COLO668 (cell line): ENCODE results near the gene GCNT2.
"Not testable (repeated sequence)": the region's sequence is repeated elsewhere in the genome, so short reads cannot be mapped to it uniquely, and the experiment has no call there.

Source experiments
- DNase-seq: peaks from one replicate; lab custom pipeline; 2025; ENCODE audit not compliant: unreplicated experiment; lab: John Stamatoyannopoulos, UW

GCNT2 gene

GRCh38 chr6:10599046-10599445 lies 77.9 kb downstream of the GCNT2 start:
- no peak for DNase-seq

GRCh38 chr6:10600681-10601080 lies 79.5 kb downstream of the GCNT2 start:
- DNase-seq, result not testable (repeated sequence)

- no peak for DNase-seq
Measured at GRCh38 chr6:10603219-10603618, 82.1 kb downstream of the GCNT2 start.

GRCh38 chr6:10609038-10609437 lies 87.9 kb downstream of the GCNT2 start:
- DNase-seq, result no peak

GRCh38 chr6:10610289-10610688 lies 89.1 kb downstream of the GCNT2 start:
- no peak for DNase-seq

GRCh38 chr6:10612161-10612560 lies 91.0 kb downstream of the GCNT2 start:
- no peak for DNase-seq

- DNase-seq, result no peak
Measured at GRCh38 chr6:10613077-10613476, 91.9 kb downstream of the GCNT2 start.

GRCh38 chr6:10613723-10614122 lies 92.6 kb downstream of the GCNT2 start:
- no peak for DNase-seq

GRCh38 chr6:10615675-10616074 lies 94.5 kb downstream of the GCNT2 start:
- no peak for DNase-seq

GRCh38 chr6:10616266-10616665 lies 95.1 kb downstream of the GCNT2 start:
- DNase-seq, result not testable (repeated sequence)

- no peak for DNase-seq
Measured at GRCh38 chr6:10617008-10617696, 96.0 kb downstream of the GCNT2 start.

- DNase-seq, result no peak
Measured at GRCh38 chr6:10618409-10618808, 97.3 kb downstream of the GCNT2 start.

- peak; percentile 69 for DNase-seq
Measured at GRCh38 chr6:10621213-10621612, 100.1 kb downstream of the GCNT2 start.

GRCh38 chr6:10621847-10622246 lies 100.7 kb downstream of the GCNT2 start:
- DNase-seq, result no peak

- no peak for DNase-seq
Measured at GRCh38 chr6:10624836-10625235, 103.7 kb downstream of the GCNT2 start.

GRCh38 chr6:10626154-10626741 lies 105.1 kb downstream of the GCNT2 start:
- no peak for DNase-seq

GRCh38 chr6:10627800-10628199 lies 106.6 kb downstream of the GCNT2 start:
- no peak for DNase-seq

- DNase-seq, result no peak
Measured at GRCh38 chr6:10630178-10630577, 109.0 kb downstream of the GCNT2 start.

GRCh38 chr6:10633216-10633615 lies 112.1 kb downstream of the GCNT2 start:
- DNase-seq, result no peak

- DNase-seq, result no peak
Measured at GRCh38 chr6:10640412-10640811, 119.3 kb downstream of the GCNT2 start.

GRCh38 chr6:10641528-10641927 lies 120.4 kb downstream of the GCNT2 start:
- DNase-seq, result no peak

- no peak for DNase-seq
Measured at GRCh38 chr6:10643201-10643651, 122.1 kb downstream of the GCNT2 start.

- DNase-seq, result no peak
Measured at GRCh38 chr6:10644225-10644624, 123.1 kb downstream of the GCNT2 start.
